HepG2 (cell line): ENCODE measurements around the gene SRXN1. TPM values are rescaled to one million over a fixed set of nuclear protein-coding genes. Genes with fewer than 3 reads are reported as not detected.
A peak's percentile ranks its signal among the peaks of the same experiment; 100 is the strongest.

Source experiments
- BHLHE40 ChIP-seq: IDR thresholded peaks from 2 replicates; pipeline ENCODE4 v1.6.1; 2011; ENCODE audit warnings: low read length, improper control_type of control experiment
- CHCHD3 ChIP-seq: sonication (generic); formaldehyde crosslinking; IDR thresholded peaks from 2 replicates; pipeline ENCODE4 v1.8.0; 2022; ENCODE audit warnings: mild to moderate bottlenecking, missing genetic modification reagents, moderate library complexity
- DMTF1 ChIP-seq: sonication (generic); formaldehyde crosslinking; IDR thresholded peaks from 2 replicates; pipeline ENCODE4 v1.4.0; 2020; ENCODE audit warnings: mild to moderate bottlenecking, missing genetic modification reagents
- EZH2 ChIP-seq: conservative IDR thresholded peaks from 2 replicates; pipeline ENCODE4 v1.6.1; 2012; ENCODE audit warnings: mild to moderate bottlenecking, low read depth, low read length, moderate library complexity
- FOXJ3 ChIP-seq: sonication (generic); formaldehyde crosslinking; IDR thresholded peaks from 2 replicates; pipeline ENCODE4 v1.4.0; 2020; ENCODE audit warnings: missing genetic modification reagents, mild to moderate bottlenecking, borderline replicate concordance
- MIER2 ChIP-seq: IDR thresholded peaks from 2 replicates; pipeline ENCODE4 v1.6.1; 2016; ENCODE audit warnings: missing biosample characterization, missing genetic modification reagents
- MIXL1 ChIP-seq: IDR thresholded peaks from 2 replicates; pipeline ENCODE4 v1.6.1; 2016
- NFIB ChIP-seq: sonication (generic); formaldehyde crosslinking; IDR thresholded peaks from 2 replicates; pipeline ENCODE4 v1.9.0; 2021; ENCODE audit warnings: missing genetic modification reagents, mild to moderate bottlenecking, borderline replicate concordance
- REXO4 ChIP-seq: sonication (generic); formaldehyde crosslinking; IDR thresholded peaks from 2 replicates; pipeline ENCODE4 v1.8.0; 2022; ENCODE audit warnings: missing genetic modification reagents, mild to moderate bottlenecking, borderline replicate concordance
- RXRA ChIP-seq: sonication (generic); formaldehyde crosslinking; IDR thresholded peaks from 2 replicates; pipeline ENCODE4 v1.5.1; 2020; ENCODE audit warnings: missing genetic modification reagents
- SRY ChIP-seq: sonication (generic); formaldehyde crosslinking; IDR thresholded peaks from 2 replicates; pipeline ENCODE4 v1.8.0; 2022; ENCODE audit warnings: mild to moderate bottlenecking, missing genetic modification reagents
- SUZ12 ChIP-seq: fragments of 150-350 bp; IDR thresholded peaks from 2 replicates; pipeline ENCODE4 v1.6.1; 2014; ENCODE audit warnings: low read depth, low read length
- ZBTB34 ChIP-seq: sonication (generic); formaldehyde crosslinking; IDR thresholded peaks from 2 replicates; pipeline ENCODE4 v1.8.0; 2022; ENCODE audit warnings: mild to moderate bottlenecking, missing genetic modification reagents
- ZFP36 ChIP-seq: fragments of 150-350 bp; IDR thresholded peaks from 2 replicates; pipeline ENCODE4 v1.6.1; 2018; ENCODE audit warnings: borderline replicate concordance, low read length, low read depth; ENCODE audit not compliant: partially characterized antibody
- ZMYM2 ChIP-seq: sonication (generic); formaldehyde crosslinking; IDR thresholded peaks from 2 replicates; pipeline ENCODE4 v1.8.0; 2022; ENCODE audit warnings: mild to moderate bottlenecking, missing genetic modification reagents
- ZNF224 ChIP-seq: sonication (generic); formaldehyde crosslinking; IDR thresholded peaks from 2 replicates; pipeline ENCODE4 v1.5.0; 2020; ENCODE audit warnings: mild to moderate bottlenecking, missing genetic modification reagents
- ZNF296 ChIP-seq: sonication (generic); formaldehyde crosslinking; conservative IDR thresholded peaks from 2 replicates; pipeline ENCODE4 v1.5.0; 2020; ENCODE audit warnings: mild to moderate bottlenecking, missing genetic modification reagents
- ZNF510 ChIP-seq: sonication (generic); formaldehyde crosslinking; IDR thresholded peaks from 2 replicates; pipeline ENCODE4 v1.4.0; 2020; ENCODE audit warnings: low read depth, mild to moderate bottlenecking, missing genetic modification reagents
- ZNF562 ChIP-seq: sonication (generic); formaldehyde crosslinking; IDR thresholded peaks from 2 replicates; pipeline ENCODE4 v1.8.0; 2022; ENCODE audit warnings: missing genetic modification reagents, borderline replicate concordance
- ZNF589 ChIP-seq: sonication (generic); formaldehyde crosslinking; conservative IDR thresholded peaks from 2 replicates; pipeline ENCODE4 v1.8.0; 2022; ENCODE audit warnings: mild to moderate bottlenecking, moderate library complexity, missing genetic modification reagents
- ZNF724P ChIP-seq: sonication (generic); formaldehyde crosslinking; IDR thresholded peaks from 2 replicates; pipeline ENCODE4 v1.8.0; 2022; ENCODE audit warnings: missing genetic modification reagents, borderline replicate concordance
- ZNF850 ChIP-seq: sonication (generic); formaldehyde crosslinking; conservative IDR thresholded peaks from 2 replicates; pipeline ENCODE4 v1.9.0; 2021; ENCODE audit warnings: mild to moderate bottlenecking, missing genetic modification reagents
- ZNF878 ChIP-seq: sonication (generic); formaldehyde crosslinking; IDR thresholded peaks from 2 replicates; pipeline ENCODE4 v1.8.1; 2023; ENCODE audit warnings: mild to moderate bottlenecking, missing genetic modification reagents, moderate library complexity
- polyA plus RNA-seq, 8 experiments: library from polyadenylated mRNA; depleted of rRNA in 3 of 8; stranded (reverse) in 7 of 8; unstranded in 1 of 8; fragments of >200 nt; fragmentation: Illumina TruSeq in 4 of 8; extraction: Trizol in 4 of 8; gene quantifications; 2 replicates each; pipeline versions ENCODE4 v1.2.1 to v1.2.3, GENCODE V29; 2011 to 2016; ENCODE audit warnings: low read depth in 4 of 8, missing spikeins in 1 of 8, mixed read lengths in 1 of 8; ENCODE audit not compliant: insufficient read depth in 1 of 8
- total RNA-seq, 5 experiments: library from RNA; depleted of rRNA; stranded (reverse); fragments of >200 nt; fragmentation: Illumina TruSeq; extraction: Trizol; gene quantifications; 2 replicates each; pipeline ENCODE4 v1.2.3, GENCODE V29; 2016; ENCODE audit warnings: low read depth in 1 of 5
- TF ChIP-seq, protein P1 (sequence below): sonication (generic); formaldehyde crosslinking; IDR thresholded peaks from 2 replicates; pipeline ENCODE4 v1.4.0; 2020; ENCODE audit warnings: missing genetic modification reagents, mild to moderate bottlenecking, borderline replicate concordance

The SRXN1 gene
- total and polyA plus RNA-seq, 2 of the 13 experiments (the other 11 are each of a cell fraction or from before 2014, with no cell fraction given) = 29.9 to 87.7 TPM

DNA sequence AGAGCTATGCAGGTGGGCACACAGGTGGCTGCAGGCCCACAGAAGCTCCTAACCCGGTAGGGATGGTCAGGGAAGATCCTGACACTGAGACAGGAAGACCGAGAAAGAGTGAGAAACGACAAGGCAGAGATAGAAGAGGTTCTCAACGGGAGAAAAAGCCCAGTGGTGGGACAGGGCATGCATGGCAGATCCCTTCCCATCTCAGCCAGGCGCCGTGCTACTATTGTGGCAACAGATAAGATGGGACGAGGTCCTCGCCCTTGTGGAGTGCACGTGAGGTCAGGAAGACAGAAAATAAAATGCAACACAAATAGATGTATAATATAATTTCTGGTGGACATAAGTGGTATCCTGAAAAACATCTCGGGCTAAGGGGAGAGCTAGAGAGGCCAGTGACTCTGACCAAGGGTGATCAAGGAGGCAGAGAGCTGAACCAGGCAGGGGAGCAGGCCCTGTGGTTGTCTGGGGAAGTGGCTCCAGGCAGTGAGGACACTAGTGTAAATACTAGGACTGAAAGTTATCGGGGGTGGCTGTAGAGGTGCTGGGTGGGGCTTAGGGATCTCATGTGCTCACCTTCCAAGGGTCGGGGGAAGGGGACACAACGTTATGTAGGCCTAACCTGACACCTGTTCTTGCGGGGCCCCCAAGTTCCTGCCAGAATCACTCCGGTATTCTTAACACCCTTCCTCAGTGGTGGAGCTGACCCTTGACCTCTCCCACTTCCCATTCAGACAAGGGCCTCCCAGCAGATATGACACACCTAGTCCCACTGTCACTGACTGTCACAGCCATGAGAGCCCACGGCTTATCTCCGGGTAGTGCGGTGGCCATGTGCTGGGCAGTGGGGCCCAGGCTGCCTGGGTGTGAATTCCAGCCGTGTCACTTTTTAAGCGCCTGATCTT lies 1.0 kb downstream of the SRXN1 start (continued):
- TF ChIP-seq DMTF1 (CRISPR knock-in tag) = no peak
- TF ChIP-seq ZNF562 (CRISPR knock-in tag) = no peak
- TF ChIP-seq ZNF296 (CRISPR knock-in tag) = no peak
- no peak for TF ChIP-seq NFIB (CRISPR knock-in tag)
- TF ChIP-seq SRY = no peak
- TF ChIP-seq REXO4 (CRISPR knock-in tag) = no peak
- no peak; the same call in 1 of the 2 replicates for TF ChIP-seq RXRA (CRISPR knock-in tag)
- TF ChIP-seq ZBTB34 = no peak
- TF ChIP-seq MIER2 (CRISPR knock-in tag) = no peak
- no peak for TF ChIP-seq BHLHE40
- TF ChIP-seq FOXJ3 (CRISPR knock-in tag) = no peak
- no peak for TF ChIP-seq SUZ12
- no peak for TF ChIP-seq MIXL1
- no peak for TF ChIP-seq ZMYM2
- TF ChIP-seq, protein P1, sequence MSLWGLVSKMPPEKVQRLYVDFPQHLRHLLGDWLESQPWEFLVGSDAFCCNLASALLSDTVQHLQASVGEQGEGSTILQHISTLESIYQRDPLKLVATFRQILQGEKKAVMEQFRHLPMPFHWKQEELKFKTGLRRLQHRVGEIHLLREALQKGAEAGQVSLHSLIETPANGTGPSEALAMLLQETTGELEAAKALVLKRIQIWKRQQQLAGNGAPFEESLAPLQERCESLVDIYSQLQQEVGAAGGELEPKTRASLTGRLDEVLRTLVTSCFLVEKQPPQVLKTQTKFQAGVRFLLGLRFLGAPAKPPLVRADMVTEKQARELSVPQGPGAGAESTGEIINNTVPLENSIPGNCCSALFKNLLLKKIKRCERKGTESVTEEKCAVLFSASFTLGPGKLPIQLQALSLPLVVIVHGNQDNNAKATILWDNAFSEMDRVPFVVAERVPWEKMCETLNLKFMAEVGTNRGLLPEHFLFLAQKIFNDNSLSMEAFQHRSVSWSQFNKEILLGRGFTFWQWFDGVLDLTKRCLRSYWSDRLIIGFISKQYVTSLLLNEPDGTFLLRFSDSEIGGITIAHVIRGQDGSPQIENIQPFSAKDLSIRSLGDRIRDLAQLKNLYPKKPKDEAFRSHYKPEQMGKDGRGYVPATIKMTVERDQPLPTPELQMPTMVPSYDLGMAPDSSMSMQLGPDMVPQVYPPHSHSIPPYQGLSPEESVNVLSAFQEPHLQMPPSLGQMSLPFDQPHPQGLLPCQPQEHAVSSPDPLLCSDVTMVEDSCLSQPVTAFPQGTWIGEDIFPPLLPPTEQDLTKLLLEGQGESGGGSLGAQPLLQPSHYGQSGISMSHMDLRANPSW = no peak
- no peak for TF ChIP-seq ZFP36
- no peak for TF ChIP-seq ZNF589 (CRISPR knock-in tag)
- no peak for TF ChIP-seq EZH2
- no peak for TF ChIP-seq ZNF878 (CRISPR knock-in tag)
- no peak for TF ChIP-seq ZNF224
- TF ChIP-seq ZNF510 (CRISPR knock-in tag) = no peak
- TF ChIP-seq CHCHD3 (CRISPR knock-in tag) = no peak
- TF ChIP-seq ZNF724P (CRISPR knock-in tag) = 0 out of 2 replicates have a peak, but pooled peaks have one; percentile 52
- TF ChIP-seq ZNF850 (CRISPR knock-in tag) = no peak
